GM23248 (cell line): Measurements from ENCODE around the gene SLC2A6. TPM values are rescaled to one million over a fixed set of nuclear protein-coding genes. Genes with fewer than 3 reads are reported as not detected.

ENCODE experiments used
- DNase-seq: peaks from one replicate; pipeline ENCODE4 v3.0.0-alpha.2; 2015
- H2AFZ ChIP-seq: fragments of 200-600 bp; sonication (generic); 2 replicates; pipeline ENCODE4 v1.6.1; 2016; ENCODE audit warnings: antibody characterized with exemption
- H3F3A ChIP-seq: fragments of 200-600 bp; sonication (generic); 2 replicates; pipeline ENCODE4 v1.6.1; 2016; ENCODE audit warnings: mild to moderate bottlenecking, antibody characterized with exemption, mixed run types; ENCODE audit not compliant: insufficient read depth
- H3K27ac ChIP-seq: fragments of 200-600 bp; sonication (generic); 2 replicates; pipeline ENCODE4 v1.5.1; 2016; ENCODE audit warnings: mild to moderate bottlenecking
- H3K27me3 ChIP-seq: fragments of 200-600 bp; sonication (generic); replicated peaks from 2 replicates; pipeline ENCODE4 v1.6.1; 2016; ENCODE audit warnings: mild to moderate bottlenecking; ENCODE audit not compliant: insufficient read depth
- H3K36me3 ChIP-seq: fragments of 200-600 bp; sonication (generic); 2 replicates; pipeline ENCODE4 v1.6.1; 2016; ENCODE audit warnings: low read depth, mild to moderate bottlenecking
- H3K4me1 ChIP-seq: fragments of 200-600 bp; sonication (generic); 2 replicates; pipeline ENCODE4 v1.6.1; 2016; ENCODE audit warnings: mild to moderate bottlenecking; ENCODE audit not compliant: insufficient read depth
- H3K4me2 ChIP-seq: fragments of 200-600 bp; sonication (generic); one replicate; pipeline ENCODE4 v1.6.1; 2016; ENCODE audit warnings: mild to moderate bottlenecking; ENCODE audit not compliant: unreplicated experiment
- H3K4me3 ChIP-seq: fragments of 200-600 bp; sonication (generic); 2 replicates; pipeline ENCODE4 v1.5.1; 2016; ENCODE audit warnings: mild to moderate bottlenecking
- H3K79me2 ChIP-seq: fragments of 200-600 bp; sonication (generic); 2 replicates; pipeline ENCODE4 v1.6.1; 2016; ENCODE audit warnings: mild to moderate bottlenecking; ENCODE audit not compliant: insufficient read depth
- H3K9ac ChIP-seq: fragments of 200-600 bp; sonication (generic); 2 replicates; pipeline ENCODE4 v1.6.1; 2016; ENCODE audit warnings: mild to moderate bottlenecking
- H3K9me2 ChIP-seq: fragments of 200-600 bp; sonication (generic); 2 replicates; pipeline ENCODE4 v1.6.1; 2016; ENCODE audit warnings: mixed run types, mild to moderate bottlenecking, moderate library complexity; ENCODE audit not compliant: insufficient read depth
- H3K9me3 ChIP-seq: fragments of 200-600 bp; sonication (generic); one replicate; pipeline ENCODE4 v1.6.1; 2017; ENCODE audit warnings: low read depth
- H4K20me1 ChIP-seq: fragments of 200-600 bp; sonication (generic); 2 replicates; pipeline ENCODE4 v1.6.0; 2016; ENCODE audit not compliant: insufficient read depth
- EZH2 ChIP-seq: fragments of 200-600 bp; sonication (generic); IDR thresholded peaks from 2 replicates; pipeline ENCODE4 v1.6.1; 2018; ENCODE audit warnings: antibody characterized with exemption, mild to moderate bottlenecking; ENCODE audit not compliant: insufficient read depth, poor library complexity, severe bottlenecking
- EZH2phosphoT487 ChIP-seq: fragments of 200-600 bp; sonication (generic); IDR thresholded peaks from 2 replicates; pipeline ENCODE4 v1.6.1; 2018; ENCODE audit warnings: antibody characterized with exemption, moderate library complexity, mild to moderate bottlenecking, low read depth; ENCODE audit not compliant: insufficient read depth
- WGBS, 2 experiments: methylation state at CpG; one replicate each; pipeline ENCODE4 v1.1.6; 2015 to 2017; ENCODE audit warnings: low lambda C conversion rate in 2 of 2, low coverage in 1 of 2; ENCODE audit errors: missing lambda C conversion rate in 2 of 2; 5-methylcytosine and 5-hydroxymethylcytosine counted together
- in situ Hi-C: fragments of 300-500 bp; cut with MboI; formaldehyde crosslinking; loops from 2 replicates; pipeline ENCODE4 v1.15.0; 2020
- polyA plus RNA-seq: library from polyadenylated mRNA; unstranded; fragments of >200 nt; fragmentation: Nextera tagmentation; extraction: Ambion mirVana; gene quantifications from 2 replicates; pipeline ENCODE4 v1.2.1, GENCODE V29; 2016
- total RNA-seq: library from RNA; depleted of rRNA; stranded (reverse); fragments of >200 nt; shearing (Covaris generic); gene quantifications from 2 replicates; pipeline ENCODE4 v1.2.3, GENCODE V29; 2014

The SLC2A6 gene
- total and polyA plus RNA-seq, 2 experiments from 2014 or later = 6.8 to 12.0 TPM

GRCh38 chr9:133449760-133450159 lies 29.1 kb downstream of the SLC2A6 start:
- Histone ChIP-seq H2AFZ (no peak overlapping the region), H3K9ac (no peak overlapping the region), H3K9me2 (no peaks in the 10 kb centered on the region), H3F3A (no peaks in the 10 kb centered on the region), H3K4me1 (no peaks in the 10 kb centered on the region), H3K4me2 (no peak overlapping the region), H3K27me3 (no peaks in the 10 kb centered on the region), H3K79me2 (no peaks in the 10 kb centered on the region), H3K27ac (no peak overlapping the region), H4K20me1 (no peaks in the 10 kb centered on the region), H3K9me3 (no peaks in the 10 kb centered on the region), H3K36me3 (no peaks in the 10 kb centered on the region), H3K4me3 (no peak overlapping the region)
- in situ Hi-C loops = no loop called here
- WGBS, 2 experiments = 88 to 91% methylated on average over 12 of the region's 12 CpGs
- TF ChIP-seq EZH2phosphoT487 (no peak), EZH2 (no peak)
- peak; percentile 22 for DNase-seq

GRCh38 chr9:133448487-133448972 lies 30.4 kb downstream of the SLC2A6 start:
- no peaks in the 10 kb centered on the region for H3K36me3 ChIP-seq
- no peaks in the 10 kb centered on the region for H3K9me3 ChIP-seq
- no peaks in the 10 kb centered on the region for H3K9me2 ChIP-seq
- in situ Hi-C loops = no loop called here
- 72 to 89% methylated on average over 12 to 13 of the region's 13 CpGs for WGBS, 2 experiments
- no peaks in the 10 kb centered on the region for H3K27me3 ChIP-seq
- H3K27ac ChIP-seq = no peak overlapping the region
- H3K4me3 ChIP-seq = no peak overlapping the region
- H2AFZ ChIP-seq = no peak overlapping the region
- H3K4me1 ChIP-seq = no peaks in the 10 kb centered on the region
- DNase-seq = no peak
- H3F3A ChIP-seq = no peaks in the 10 kb centered on the region
- no peaks in the 10 kb centered on the region for H3K79me2 ChIP-seq
- no peak overlapping the region for H3K9ac ChIP-seq
- no peaks in the 10 kb centered on the region for H4K20me1 ChIP-seq
- TF ChIP-seq EZH2 = no peak
- no peak for TF ChIP-seq EZH2phosphoT487
- no peak overlapping the region for H3K4me2 ChIP-seq

GRCh38 chr9:133445293-133445969 lies 33.5 kb downstream of the SLC2A6 start:
- no peaks in the 10 kb centered on the region for H3F3A ChIP-seq
- H3K9me3 ChIP-seq = no peaks in the 10 kb centered on the region
- H3K27ac ChIP-seq = no peak overlapping the region
- H3K4me1 ChIP-seq = no peaks in the 10 kb centered on the region
- 72 to 76% methylated on average over 22 to 23 of the region's 23 CpGs for WGBS, 2 experiments
- no peak overlapping the region for H3K9ac ChIP-seq
- H3K4me3 ChIP-seq = no peak overlapping the region
- no peaks in the 10 kb centered on the region for H3K36me3 ChIP-seq
- H3K4me2 ChIP-seq = no peak overlapping the region
- H2AFZ ChIP-seq = no peak overlapping the region
- no peaks in the 10 kb centered on the region for H3K27me3 ChIP-seq
- no peak for TF ChIP-seq EZH2phosphoT487
- no peak for TF ChIP-seq EZH2
- DNase-seq = no peak
- in situ Hi-C loops = no loop called here
- H4K20me1 ChIP-seq = no peaks in the 10 kb centered on the region
- no peaks in the 10 kb centered on the region for H3K79me2 ChIP-seq
- no peaks in the 10 kb centered on the region for H3K9me2 ChIP-seq

DNA sequence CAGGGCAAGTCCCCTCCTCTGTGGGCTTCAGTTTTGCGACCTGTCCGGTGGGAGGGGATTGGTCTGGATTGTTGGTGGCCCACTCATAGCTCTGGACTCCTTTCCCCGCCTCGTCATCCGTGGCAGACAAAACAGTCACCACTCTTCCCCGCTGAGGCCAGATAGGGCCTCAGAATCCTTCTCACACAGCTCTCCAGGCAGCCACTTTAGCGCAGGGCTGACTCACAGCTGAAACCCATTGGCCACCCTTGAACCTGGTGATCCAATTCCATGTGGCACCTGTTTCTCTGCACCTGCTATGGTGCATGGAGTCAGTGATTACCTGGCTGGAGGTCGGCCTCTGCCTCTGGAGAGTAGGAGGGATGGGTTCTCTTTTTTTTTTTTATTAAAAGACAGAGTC lies 34.9 kb downstream of the SLC2A6 start:
- Histone ChIP-seq H2AFZ (no peak overlapping the region), H3K4me1 (no peaks in the 10 kb centered on the region), H3K9me3 (no peaks in the 10 kb centered on the region), H3K9me2 (no peaks in the 10 kb centered on the region), H3K27me3 (no peaks in the 10 kb centered on the region), H3K4me3 (no peak overlapping the region), H3K4me2 (no peak overlapping the region), H3K9ac (no peak overlapping the region), H3K27ac (no peak overlapping the region), H3F3A (no peaks in the 10 kb centered on the region), H4K20me1 (no peaks in the 10 kb centered on the region), H3K36me3 (no peaks in the 10 kb centered on the region), H3K79me2 (no peaks in the 10 kb centered on the region)
- in situ Hi-C loops = no loop called here
- peak; percentile 38 for DNase-seq
- WGBS, 2 experiments = 66 to 71% methylated on average over 8 of the region's 8 CpGs
- TF ChIP-seq EZH2phosphoT487 (no peak), EZH2 (no peak)
